Measurements from ENCODE around the gene ARHGAP28.

ARHGAP28 gene

GRCh38 chr18:6745504-6746031 is 16.1 kb downstream of the ARHGAP28 start:
- H3K9me3 Mint-ChIP-seq, result peaks cover 16% of the 10 kb centered on the region
- peak overlapping the region; percentile 50 to 71 (median 51) for H3K27ac Mint-ChIP-seq
- TF ChIP-seq CTCF (IDR thresholded peaks at IDR 0.05; ENCODE audit: unreplicated experiment in 3 of 3), result no peak
- H3K36me3 Mint-ChIP-seq (ENCODE audit: low read depth), result peaks cover 40% of the 10 kb centered on the region
- no peaks in the 10 kb centered on the region for H3K27me3 Mint-ChIP-seq (ENCODE audit: low read depth)
- H3K4me3 Mint-ChIP-seq, result no peak overlapping the region
- peaks cover 77% of the 10 kb centered on the region for H3K4me1 Mint-ChIP-seq

GRCh38 chr18:6746386-6746960 is 17.0 kb downstream of the ARHGAP28 start:
- no peak for TF ChIP-seq CTCF (IDR thresholded peaks at IDR 0.05; ENCODE audit: unreplicated experiment in 3 of 3)
- H3K9me3 Mint-ChIP-seq, result peaks cover 19% of the 10 kb centered on the region
- H3K36me3 Mint-ChIP-seq (ENCODE audit: low read depth), result peaks cover 42% of the 10 kb centered on the region

GRCh38 chr18:6747646-6748045 is 18.1 kb downstream of the ARHGAP28 start:
- H3K4me3 Mint-ChIP-seq, result no peak overlapping the region
- no peaks in the 10 kb centered on the region for H3K27me3 Mint-ChIP-seq (ENCODE audit: low read depth)
- TF ChIP-seq CTCF (IDR thresholded peaks at IDR 0.05; ENCODE audit: unreplicated experiment in 3 of 3), result no peak
- peaks cover 73% of the 10 kb centered on the region for H3K4me1 Mint-ChIP-seq
- peaks cover 19% of the 10 kb centered on the region for H3K9me3 Mint-ChIP-seq
- H3K27ac Mint-ChIP-seq, result peak overlapping the region in 2 of 3 experiments; percentile 50 to 89
- peaks cover 43% of the 10 kb centered on the region for H3K36me3 Mint-ChIP-seq (ENCODE audit: low read depth)

More at GRCh38 chr18:6746386-6746960, 17.0 kb downstream of the ARHGAP28 start:
- H3K27me3 Mint-ChIP-seq (ENCODE audit: low read depth), result no peaks in the 10 kb centered on the region
- H3K4me3 Mint-ChIP-seq, result peak overlapping the region in 1 of 3 experiments; percentile 25
- H3K4me1 Mint-ChIP-seq, result peaks cover 77% of the 10 kb centered on the region
- peak overlapping the region; percentile 50 to 57 (median 54) for H3K27ac Mint-ChIP-seq

GRCh38 chr18:6748241-6748640 is 18.7 kb downstream of the ARHGAP28 start:
- peak overlapping the region in 1 of 3 experiments; percentile 49 for H3K4me3 Mint-ChIP-seq
- H3K27ac Mint-ChIP-seq, result peak overlapping the region; percentile 46 to 89 (median 50)
- H3K4me1 Mint-ChIP-seq, result peaks cover 72% of the 10 kb centered on the region
- peaks cover 43% of the 10 kb centered on the region for H3K36me3 Mint-ChIP-seq (ENCODE audit: low read depth)
- no peak for TF ChIP-seq CTCF (IDR thresholded peaks at IDR 0.05; ENCODE audit: unreplicated experiment in 3 of 3)
- H3K9me3 Mint-ChIP-seq, result peaks cover 19% of the 10 kb centered on the region
- no peaks in the 10 kb centered on the region for H3K27me3 Mint-ChIP-seq (ENCODE audit: low read depth)

GRCh38 chr18:6750411-6750810 is 20.9 kb downstream of the ARHGAP28 start:
- Mint-ChIP-seq H3K36me3 (ENCODE audit: low read depth) (peaks cover 51% of the 10 kb centered on the region), H3K27ac (peak overlapping the region; percentile 76 to 96 (median 90)), H3K4me3 (no peak overlapping the region), H3K27me3 (ENCODE audit: low read depth) (no peaks in the 10 kb centered on the region), H3K4me1 (peaks cover 70% of the 10 kb centered on the region), H3K9me3 (peaks cover 19% of the 10 kb centered on the region)
- TF ChIP-seq CTCF (IDR thresholded peaks at IDR 0.05; ENCODE audit: unreplicated experiment in 3 of 3), result no peak

GRCh38 chr18:6751222-6751621 is 21.7 kb downstream of the ARHGAP28 start:
- Mint-ChIP-seq H3K4me1 (peaks cover 68% of the 10 kb centered on the region), H3K36me3 (ENCODE audit: low read depth) (peaks cover 55% of the 10 kb centered on the region)

More at GRCh38 chr18:6751222-6751621, 21.7 kb downstream of the ARHGAP28 start:
- Mint-ChIP-seq H3K9me3 (peaks cover 19% of the 10 kb centered on the region), H3K4me3 (peak overlapping the region in 2 of 3 experiments; percentile 24 to 50), H3K27ac (peak overlapping the region; percentile 76 to 96 (median 90)), H3K27me3 (ENCODE audit: low read depth) (no peaks in the 10 kb centered on the region)
- no peak for TF ChIP-seq CTCF (IDR thresholded peaks at IDR 0.05; ENCODE audit: unreplicated experiment in 3 of 3)

Measured in nephron (organoid).